IMR-90 (cell line): ENCODE measurements around the gene HCRTR2. TPM values are rescaled to one million over a fixed set of nuclear protein-coding genes. Genes with fewer than 3 reads are reported as not detected.

ENCODE experiments used
- ATAC-seq: fragments of 200-7000 bp; cut with Tn5 transposase; 2 replicates; pipeline ENCODE4 v1.9.1; 2020; ENCODE audit warnings: low read depth, mild to moderate bottlenecking, moderate library complexity
- BruUV-seq: library from RNA; stranded (reverse); fragments of 400-500 nt; replicated peaks from 2 replicates; lab custom pipeline; 2021; lab: Mats Ljungman, UMichigan
- CTCF ChIA-PET: fragments of 300-600 bp; formaldehyde crosslinking; extraction: SDS; loops from one replicate; lab custom pipeline; 2021; ENCODE audit warnings: antibody characterized with exemption; lab: Yijun Ruan, JAX
- POLR2A ChIA-PET: fragments of 300-600 bp; sonication (Branson Sonifier 250); formaldehyde crosslinking; loops from one replicate; lab custom pipeline; 2022; ENCODE audit warnings: antibody characterized with exemption; ENCODE audit not compliant: unreplicated experiment; lab: Charles Lee
- DNase-seq: peaks from one replicate; pipeline ENCODE4 v3.0.0; 2013
- H2AFZ ChIP-seq: replicated peaks from 2 replicates; pipeline ENCODE3; 2013; ENCODE audit warnings: low read length, mild to moderate bottlenecking; ENCODE audit not compliant: poor library complexity
- H2AK5ac ChIP-seq: 2 replicates; pipeline ENCODE4 v1.6.1; 2013; ENCODE audit warnings: low read depth, low read length, inconsistent platforms
- H2AK9ac ChIP-seq: replicated peaks from 2 replicates; pipeline ENCODE3; 2013; ENCODE audit warnings: mild to moderate bottlenecking, low read depth, low read length, moderate library complexity; ENCODE audit not compliant: poor library complexity
- H2BK120ac ChIP-seq: 2 replicates; pipeline ENCODE4 v1.6.1; 2013; ENCODE audit warnings: low read depth, low read length, inconsistent platforms
- H2BK15ac ChIP-seq: 3 replicates; pipeline ENCODE4 v1.6.1; 2013; ENCODE audit warnings: low read depth, low read length, inconsistent platforms
- H2BK20ac ChIP-seq: 2 replicates; pipeline ENCODE4 v1.6.1; 2013; ENCODE audit warnings: low read depth, mild to moderate bottlenecking, inconsistent platforms, low read length, moderate library complexity
- H2BK5ac ChIP-seq: 2 replicates; pipeline ENCODE4 v1.6.1; 2013; ENCODE audit warnings: mild to moderate bottlenecking, low read depth, low read length, inconsistent platforms; ENCODE audit not compliant: poor library complexity, severe bottlenecking
- H3K14ac ChIP-seq: replicated peaks from 2 replicates; pipeline ENCODE4 v1.6.1; 2013; ENCODE audit warnings: low read depth, low read length, inconsistent platforms
- H3K18ac ChIP-seq: 2 replicates; pipeline ENCODE4 v1.6.1; 2013; ENCODE audit warnings: low read depth, low read length, control low read depth
- H3K23ac ChIP-seq: 2 replicates; pipeline ENCODE4 v1.6.1; 2013; ENCODE audit warnings: low read depth, low read length, inconsistent platforms
- H3K27ac ChIP-seq: 2 replicates; pipeline ENCODE4 v1.5.1; 2013; ENCODE audit warnings: mild to moderate bottlenecking, control low read depth, low read length; ENCODE audit not compliant: insufficient read depth
- H3K27me3 ChIP-seq: 2 replicates; pipeline ENCODE4 v1.6.1; 2013; ENCODE audit warnings: low read length; ENCODE audit not compliant: control insufficient read depth, insufficient read depth
- H3K36me3 ChIP-seq: 2 replicates; pipeline ENCODE4 v1.6.1; 2013; ENCODE audit warnings: low read length, mixed read lengths; ENCODE audit not compliant: control insufficient read depth, insufficient read depth
- H3K4ac ChIP-seq: 2 replicates; pipeline ENCODE4 v1.6.1; 2013; ENCODE audit warnings: low read depth, low read length, inconsistent platforms
- H3K4me1 ChIP-seq: 2 replicates; pipeline ENCODE4 v1.6.1; 2013; ENCODE audit warnings: low read length, mixed read lengths; ENCODE audit not compliant: control insufficient read depth, insufficient read depth
- H3K4me2 ChIP-seq: 2 replicates; pipeline ENCODE4 v1.6.1; 2013; ENCODE audit warnings: low read depth, mild to moderate bottlenecking, control low read depth, low read length, moderate library complexity
- H3K4me3 ChIP-seq: 2 replicates; pipeline ENCODE4 v1.5.1; 2013; ENCODE audit warnings: low read depth, mild to moderate bottlenecking, control low read depth, low read length, moderate library complexity; ENCODE audit not compliant: insufficient read depth
- H3K56ac ChIP-seq: 2 replicates; pipeline ENCODE4 v1.6.1; 2013; ENCODE audit warnings: low read length, inconsistent platforms; ENCODE audit not compliant: insufficient read depth; ENCODE audit errors: extremely low read depth
- H3K79me1 ChIP-seq, 2 experiments: 2 replicates each; pipeline ENCODE4 v1.6.1; 2013; ENCODE audit warnings: low read length in 2 of 2, inconsistent platforms in 1 of 2, low read depth in 1 of 2
- H3K9ac ChIP-seq: 2 replicates; pipeline ENCODE4 v1.6.1; 2013; ENCODE audit warnings: low read depth, low read length, control low read depth
- H3K9me1 ChIP-seq: 2 replicates; pipeline ENCODE4 v1.6.1; 2013; ENCODE audit warnings: low read length, inconsistent platforms; ENCODE audit not compliant: insufficient read depth
- H3K9me3 ChIP-seq: 2 replicates; pipeline ENCODE4 v1.6.1; 2013; ENCODE audit warnings: low read length; ENCODE audit not compliant: control insufficient read depth, insufficient read depth
- H4K20me1 ChIP-seq: 2 replicates; pipeline ENCODE4 v1.6.1; 2013; ENCODE audit warnings: low read length, inconsistent platforms; ENCODE audit not compliant: insufficient read depth
- H4K5ac ChIP-seq: 2 replicates; pipeline ENCODE4 v1.6.1; 2013; ENCODE audit warnings: mild to moderate bottlenecking, low read depth, low read length, control low read depth
- H4K8ac ChIP-seq, 2 experiments: 2 replicates each; pipeline ENCODE4 v1.6.1; 2013; ENCODE audit warnings: low read depth in 2 of 2, low read length in 2 of 2, control low read depth in 1 of 2, inconsistent platforms in 1 of 2
- H4K91ac ChIP-seq: 2 replicates; pipeline ENCODE4 v1.6.1; 2013; ENCODE audit warnings: low read depth, low read length, inconsistent platforms; ENCODE audit not compliant: insufficient read depth
- BHLHE40 ChIP-seq: fragments of 150-350 bp; IDR thresholded peaks from 2 replicates; pipeline ENCODE4 v1.6.1; 2016; ENCODE audit warnings: mild to moderate bottlenecking, low read depth, low read length
- CEBPB ChIP-seq: IDR thresholded peaks from 2 replicates; pipeline ENCODE4 v1.6.1; 2012; ENCODE audit warnings: low read depth, low read length, improper control_type of control experiment
- CHD1 ChIP-seq: IDR thresholded peaks from 2 replicates; pipeline ENCODE4 v1.6.1; 2012; ENCODE audit warnings: low read depth, low read length, improper control_type of control experiment
- ELK1 ChIP-seq: fragments of 150-350 bp; IDR thresholded peaks from 2 replicates; pipeline ENCODE4 v1.6.1; 2016; ENCODE audit warnings: low read depth, mild to moderate bottlenecking, low read length, moderate library complexity, borderline replicate concordance
- FOS ChIP-seq: fragments of 150-350 bp; IDR thresholded peaks from 2 replicates; pipeline ENCODE4 v1.6.1; 2016; ENCODE audit warnings: low read depth, low read length
- MAFK ChIP-seq: IDR thresholded peaks from 2 replicates; pipeline ENCODE4 v1.6.1; 2012; ENCODE audit warnings: low read depth, low read length, improper control_type of control experiment
- MAZ ChIP-seq: IDR thresholded peaks from 2 replicates; pipeline ENCODE4 v1.6.1; 2012; ENCODE audit warnings: low read depth, mild to moderate bottlenecking, low read length, improper control_type of control experiment, moderate library complexity, borderline replicate concordance
- MXI1 ChIP-seq: IDR thresholded peaks from 2 replicates; pipeline ENCODE4 v1.6.1; 2012; ENCODE audit warnings: low read depth, mild to moderate bottlenecking, low read length, moderate library complexity, borderline replicate concordance
- NFE2L2 ChIP-seq: fragments of 150-350 bp; IDR thresholded peaks from 2 replicates; pipeline ENCODE4 v1.6.1; 2016; ENCODE audit warnings: low read depth, mild to moderate bottlenecking, low read length
- POLR2A ChIP-seq: IDR thresholded peaks from 2 replicates; pipeline ENCODE4 v1.6.1; 2012; ENCODE audit warnings: mild to moderate bottlenecking, low read depth, low read length
- RAD21 ChIP-seq: IDR thresholded peaks from 2 replicates; pipeline ENCODE4 v1.6.1; 2012; ENCODE audit warnings: low read length, improper control_type of control experiment
- RCOR1 ChIP-seq: IDR thresholded peaks from 2 replicates; pipeline ENCODE4 v1.6.1; 2012; ENCODE audit warnings: mild to moderate bottlenecking, low read length, improper control_type of control experiment; ENCODE audit not compliant: insufficient replicate concordance
- RFX5 ChIP-seq: IDR thresholded peaks from 2 replicates; pipeline ENCODE4 v1.8.0; 2012; ENCODE audit warnings: low read depth, mild to moderate bottlenecking, low read length, moderate library complexity
- SMC3 ChIP-seq: fragments of 150-350 bp; IDR thresholded peaks from 2 replicates; pipeline ENCODE4 v1.6.1; 2016; ENCODE audit warnings: low read depth, mild to moderate bottlenecking, antibody characterized with exemption, low read length, moderate library complexity
- WGBS, 2 experiments: methylation state at CpG; one replicate each; pipeline versions ENCODE4 v1.1.5 to v1.1.7; 2013; ENCODE audit warnings: missing lambda C conversion rate in 2 of 2; ENCODE audit not compliant: insufficient read length in 1 of 2; ENCODE audit errors: extremely low coverage in 2 of 2; 5-methylcytosine and 5-hydroxymethylcytosine counted together
- dilution Hi-C: fragments of 300-500 bp; cut with HindIII; formaldehyde crosslinking; loops from one replicate; pipeline ENCODE4 v1.14.3; 2018; ENCODE audit warnings: low sequenced_read_pairs; ENCODE audit not compliant: unreplicated experiment
- in situ Hi-C: fragments of 300-500 bp; cut with MboI; formaldehyde crosslinking; loops from 3 replicates; pipeline ENCODE4 v1.14.3; 2019; ENCODE audit warnings: low sequenced_read_pairs, inconsistent platforms, mixed read lengths
- intact Hi-C: fragments of 100-400 bp; cut with micrococcal nuclease; formaldehyde crosslinking; loops from 2 replicates; pipeline ENCODE4 v1.10.0; 2022
- polyA plus RNA-seq, 3 experiments: library from polyadenylated mRNA; depleted of rRNA; stranded (reverse); fragments of >200 nt; gene quantifications; 2 replicates each; pipeline ENCODE4 v1.2.3, GENCODE V29; 2012; ENCODE audit warnings: low replicate concordance in 1 of 3
- total RNA-seq: library from RNA; depleted of rRNA; stranded (reverse); fragments of >200 nt; gene quantifications from 2 replicates; pipeline ENCODE4 v1.2.3, GENCODE V29; 2012
- TF ChIP-seq, protein P1 (sequence below): conservative IDR thresholded peaks from 2 replicates; pipeline ENCODE4 v1.5.1; 2012; ENCODE audit warnings: mild to moderate bottlenecking, low read depth, low read length, improper control_type of control experiment
- TF ChIP-seq, protein P2 (sequence below): fragments of 150-350 bp; IDR thresholded peaks from 2 replicates; pipeline ENCODE4 v1.6.1; 2017; ENCODE audit warnings: mild to moderate bottlenecking, antibody characterized with exemption, low read length, low read depth

The HCRTR2 gene
- total and polyA plus RNA-seq, 2 of the 4 experiments (the other 2 are of a cell fraction) = not detected

- CTCF ChIA-PET = interaction anchor here (0.6 kb wide), 1 partner anchor 1067 kb away, joined by 3 read pairs; no protein-coding TSS in a partner anchor
Measured at GRCh38 chr6:55142610-55143009, 31.7 kb upstream of the HCRTR2 start.

More at GRCh38 chr6:55142610-55143009, 31.7 kb upstream of the HCRTR2 start:
- Histone ChIP-seq H2AK9ac (no peak overlapping the region), H2AFZ (no peak overlapping the region), H2BK15ac (no peak overlapping the region), H4K5ac (no peak overlapping the region), H2BK5ac (no peak overlapping the region), H3K9me1 (no peaks in the 10 kb centered on the region), H3K9ac (no peak overlapping the region), H3K36me3 (no peaks in the 10 kb centered on the region), H3K4me2 (no peak overlapping the region), H4K20me1 (no peaks in the 10 kb centered on the region), H3K27me3 (no peaks in the 10 kb centered on the region), H3K4me3 (no peak overlapping the region), H2AK5ac (no peak overlapping the region), H3K4ac (no peak overlapping the region), H3K14ac (no peak overlapping the region), H3K23ac (no peak overlapping the region), H4K8ac (no peak overlapping the region), H2BK20ac (no peak overlapping the region), H3K4me1 (no peaks in the 10 kb centered on the region), H3K79me1 (no peaks in the 10 kb centered on the region), H3K18ac (no peak overlapping the region), H3K9me3 (no peaks in the 10 kb centered on the region), H3K56ac (no peak overlapping the region), H4K91ac (no peak overlapping the region), H2BK120ac (no peak overlapping the region), H3K27ac (no peak overlapping the region)
- DNase-seq = no peak
- BruUV-seq = no TSS peak
- TF ChIP-seq, protein P1, sequence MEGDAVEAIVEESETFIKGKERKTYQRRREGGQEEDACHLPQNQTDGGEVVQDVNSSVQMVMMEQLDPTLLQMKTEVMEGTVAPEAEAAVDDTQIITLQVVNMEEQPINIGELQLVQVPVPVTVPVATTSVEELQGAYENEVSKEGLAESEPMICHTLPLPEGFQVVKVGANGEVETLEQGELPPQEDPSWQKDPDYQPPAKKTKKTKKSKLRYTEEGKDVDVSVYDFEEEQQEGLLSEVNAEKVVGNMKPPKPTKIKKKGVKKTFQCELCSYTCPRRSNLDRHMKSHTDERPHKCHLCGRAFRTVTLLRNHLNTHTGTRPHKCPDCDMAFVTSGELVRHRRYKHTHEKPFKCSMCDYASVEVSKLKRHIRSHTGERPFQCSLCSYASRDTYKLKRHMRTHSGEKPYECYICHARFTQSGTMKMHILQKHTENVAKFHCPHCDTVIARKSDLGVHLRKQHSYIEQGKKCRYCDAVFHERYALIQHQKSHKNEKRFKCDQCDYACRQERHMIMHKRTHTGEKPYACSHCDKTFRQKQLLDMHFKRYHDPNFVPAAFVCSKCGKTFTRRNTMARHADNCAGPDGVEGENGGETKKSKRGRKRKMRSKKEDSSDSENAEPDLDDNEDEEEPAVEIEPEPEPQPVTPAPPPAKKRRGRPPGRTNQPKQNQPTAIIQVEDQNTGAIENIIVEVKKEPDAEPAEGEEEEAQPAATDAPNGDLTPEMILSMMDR = no peak
- TF ChIP-seq BHLHE40 (no peak), POLR2A (no peak), RAD21 (no peak), MXI1 (no peak), RFX5 (no peak), ELK1 (no peak), MAZ (no peak), RCOR1 (no peak), FOS (no peak), MAFK (no peak), SMC3 (no peak), NFE2L2 (no peak), CEBPB (no peak), CHD1 (no peak)
- TF ChIP-seq, protein P2, sequence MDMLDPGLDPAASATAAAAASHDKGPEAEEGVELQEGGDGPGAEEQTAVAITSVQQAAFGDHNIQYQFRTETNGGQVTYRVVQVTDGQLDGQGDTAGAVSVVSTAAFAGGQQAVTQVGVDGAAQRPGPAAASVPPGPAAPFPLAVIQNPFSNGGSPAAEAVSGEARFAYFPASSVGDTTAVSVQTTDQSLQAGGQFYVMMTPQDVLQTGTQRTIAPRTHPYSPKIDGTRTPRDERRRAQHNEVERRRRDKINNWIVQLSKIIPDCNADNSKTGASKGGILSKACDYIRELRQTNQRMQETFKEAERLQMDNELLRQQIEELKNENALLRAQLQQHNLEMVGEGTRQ = no peak
- intact Hi-C loops = no loop called here
- POLR2A ChIA-PET = no interaction called here
- no CpG with 5 or more reads among the region's 2 CpGs for WGBS, 2 experiments
- in situ Hi-C loops = no loop called here
- dilution Hi-C loops = no loop called here
- ATAC-seq = no peak
